Endometrial microvascular endothelial cells (primary cell): ENCODE data around the gene ADGRL1. TPM values are rescaled to one million over a fixed set of nuclear protein-coding genes. Genes with fewer than 3 reads are reported as not detected.

ENCODE experiments used
- in situ Hi-C: cut with HindIII; loops from 2 replicates; pipeline ENCODE4 v1.10.0; 2017; ENCODE audit warnings: low sequenced_read_pairs, low pct_unique_long_range_greater_than_20kb; ENCODE audit errors: inconsistent ontology term
- total RNA-seq: library from RNA; depleted of rRNA; stranded (reverse); fragments of >200 nt; gene quantifications from one replicate; pipeline ENCODE4 v1.2.3, GENCODE V29; 2015; ENCODE audit errors: inconsistent ontology term

Gene ADGRL1
- total RNA-seq, 1 donor from 2014 or later = 0.09 TPM

GRCh38 chr19:14105680-14106079, 100.3 kb downstream of the ADGRL1 start:
- in situ Hi-C loops = no loop called here

DNA sequence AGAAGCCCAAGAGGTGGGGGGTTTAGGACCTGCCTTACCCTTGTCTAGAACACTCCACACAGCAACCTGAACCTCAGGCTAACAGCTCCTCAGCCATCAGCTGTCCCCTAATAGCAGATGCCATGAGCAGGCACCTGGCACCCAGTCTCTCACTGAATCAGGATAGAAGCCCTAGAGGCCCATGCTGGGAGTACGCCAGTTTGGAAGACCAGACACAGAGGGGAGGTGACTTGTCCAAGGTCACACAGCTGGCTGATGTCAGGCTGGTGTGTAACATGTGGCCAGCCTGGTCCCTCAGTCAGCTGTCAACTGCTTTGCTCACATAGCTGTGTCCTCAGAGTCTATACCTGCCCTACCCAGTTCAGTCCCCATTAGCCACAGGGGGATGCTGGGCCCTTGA, 102.7 kb downstream of the ADGRL1 start:
- in situ Hi-C loops = no loop called here

DNA sequence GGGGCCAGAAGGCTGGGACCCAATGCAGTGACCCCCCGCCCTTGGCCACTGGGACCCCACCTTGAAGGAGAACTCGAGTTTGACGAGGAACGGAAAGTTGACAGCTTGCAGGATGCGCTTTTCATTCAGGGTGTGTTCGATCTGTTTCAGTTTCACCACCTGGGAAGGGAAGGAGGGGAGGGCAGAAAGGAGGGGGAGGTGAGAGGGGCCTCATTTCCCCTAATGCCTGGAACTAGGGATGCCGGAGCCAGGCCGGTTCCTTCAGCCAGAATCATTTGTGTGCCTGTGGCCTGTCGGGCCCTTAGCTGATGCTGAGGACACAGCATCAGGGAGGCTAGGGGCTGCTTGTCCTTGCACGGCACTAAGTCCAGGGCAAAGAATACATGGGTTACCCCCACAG, 103.2 kb downstream of the ADGRL1 start:
- in situ Hi-C loops = no loop called here

GRCh38 chr19:14102102-14102696, 103.8 kb downstream of the ADGRL1 start:
- in situ Hi-C loops = no loop called here

- in situ Hi-C loops = no loop called here
These were observed 104.9 kb downstream of the ADGRL1 start for GRCh38 chr19:14101003-14101545.

Other genes starting within 250 kb of the ADGRL1 start
- 4.6 TPM for gene RFX1, start 199.8 kb downstream of the ADGRL1 start, total RNA-seq
- not detected for gene RLN3, start 178.0 kb downstream of the ADGRL1 start, total RNA-seq
- 17.5 TPM for gene IL27RA, start 174.4 kb downstream of the ADGRL1 start, total RNA-seq
- not detected for gene PALM3, start 144.1 kb downstream of the ADGRL1 start, total RNA-seq
- not detected for gene MISP3, start 133.4 kb downstream of the ADGRL1 start, total RNA-seq
- not detected for gene C19orf67, start 120.4 kb downstream of the ADGRL1 start, total RNA-seq
- gene SAMD1, start 115.4 kb downstream of the ADGRL1 start, total RNA-seq = 20.3 TPM
- 138 TPM for gene PRKACA, start 88.4 kb downstream of the ADGRL1 start, total RNA-seq
- gene ASF1B, start 69.6 kb downstream of the ADGRL1 start, total RNA-seq = 46.6 TPM
- 9.4 TPM for gene ADGRE5, start 175.3 kb upstream of the ADGRL1 start, total RNA-seq
- gene DDX39A, start 213.2 kb upstream of the ADGRL1 start, total RNA-seq = 219 TPM
- 237 TPM for gene PKN1, start 227.1 kb upstream of the ADGRL1 start, total RNA-seq